Trophoblast cell (in vitro differentiated cells and primary cell): ENCODE results near the gene TGFB1.
"Not testable (repeated sequence)": the region's sequence is repeated elsewhere in the genome, so short reads cannot be mapped to it uniquely, and the experiment has no call there.

Source experiments
- DNase-seq, 2 donors: peaks; one replicate each; pipeline ENCODE4 v3.0.0-alpha.2; 2016
- H2AFZ ChIP-seq: 2 replicates; pipeline ENCODE4 v1.6.1; 2013; ENCODE audit warnings: low read length, moderate library complexity, mild to moderate bottlenecking; ENCODE audit not compliant: insufficient read depth, poor library complexity
- H2AK5ac ChIP-seq: 2 replicates; pipeline ENCODE4 v1.6.1; 2013; ENCODE audit warnings: mild to moderate bottlenecking, low read length
- H2BK120ac ChIP-seq: 2 replicates; pipeline ENCODE4 v1.6.1; 2013; ENCODE audit warnings: low read length, mild to moderate bottlenecking, moderate library complexity; ENCODE audit not compliant: insufficient read depth, poor library complexity
- H2BK12ac ChIP-seq: 2 replicates; pipeline ENCODE4 v1.6.1; 2013; ENCODE audit warnings: mild to moderate bottlenecking, low read length, moderate library complexity
- H2BK5ac ChIP-seq: 2 replicates; pipeline ENCODE4 v1.6.1; 2013; ENCODE audit warnings: low read length, low read depth, moderate library complexity, mild to moderate bottlenecking; ENCODE audit not compliant: poor library complexity
- H3K14ac ChIP-seq: 2 replicates; pipeline ENCODE4 v1.6.1; 2013; ENCODE audit warnings: mild to moderate bottlenecking, low read length
- H3K18ac ChIP-seq: 2 replicates; pipeline ENCODE4 v1.6.1; 2013; ENCODE audit warnings: mild to moderate bottlenecking, low read length
- H3K23ac ChIP-seq: 2 replicates; pipeline ENCODE4 v1.6.1; 2013; ENCODE audit warnings: low read length
- H3K27ac ChIP-seq: 2 replicates; pipeline ENCODE4 v1.5.1; 2013; ENCODE audit warnings: low read depth, mild to moderate bottlenecking, inconsistent platforms, low read length, moderate library complexity
- H3K27me3 ChIP-seq: 2 replicates; pipeline ENCODE4 v1.6.1; 2013; ENCODE audit warnings: inconsistent platforms, mild to moderate bottlenecking, low read length, moderate library complexity; ENCODE audit not compliant: insufficient read depth
- H3K36me3 ChIP-seq, 2 experiments: 1 replicate in 1 of 2; 2 replicates in 1 of 2; pipeline ENCODE4 v1.6.1; 2013; ENCODE audit warnings: low read length in 2 of 2, mild to moderate bottlenecking in 2 of 2, moderate library complexity in 1 of 2; ENCODE audit not compliant: insufficient read depth in 2 of 2, control insufficient read depth in 1 of 2
- H3K4ac ChIP-seq: 2 replicates; pipeline ENCODE4 v1.6.1; 2013; ENCODE audit warnings: low read depth, mild to moderate bottlenecking, low read length, moderate library complexity
- H3K4me1 ChIP-seq, 2 experiments: 1 replicate in 1 of 2; 2 replicates in 1 of 2; pipeline ENCODE4 v1.6.1; 2013; ENCODE audit warnings: low read length in 2 of 2, mild to moderate bottlenecking in 2 of 2, moderate library complexity in 1 of 2; ENCODE audit not compliant: insufficient read depth in 2 of 2, control insufficient read depth in 1 of 2
- H3K4me2 ChIP-seq: 2 replicates; pipeline ENCODE4 v1.6.1; 2013; ENCODE audit warnings: inconsistent platforms, mild to moderate bottlenecking, low read length, moderate library complexity
- H3K4me3 ChIP-seq: 2 replicates; pipeline ENCODE4 v1.5.1; 2013; ENCODE audit warnings: mild to moderate bottlenecking, low read depth, low read length, inconsistent platforms
- H3K79me1 ChIP-seq: one replicate; pipeline ENCODE4 v1.6.1; 2013; ENCODE audit warnings: low read length
- H3K79me2 ChIP-seq: 2 replicates; pipeline ENCODE4 v1.6.1; 2013; ENCODE audit warnings: low read length, mild to moderate bottlenecking; ENCODE audit not compliant: control insufficient read depth, insufficient read depth, poor library complexity
- H3K9ac ChIP-seq: 2 replicates; pipeline ENCODE4 v1.6.1; 2013; ENCODE audit warnings: mild to moderate bottlenecking, low read length
- H3K9me3 ChIP-seq: 2 replicates; pipeline ENCODE4 v1.6.1; 2013; ENCODE audit warnings: low read depth, mild to moderate bottlenecking, control low read depth, inconsistent platforms, low read length; ENCODE audit not compliant: insufficient read depth
- H4K12ac ChIP-seq: 2 replicates; pipeline ENCODE4 v1.6.1; 2013; ENCODE audit warnings: low read depth, mild to moderate bottlenecking, low read length, moderate library complexity
- H4K8ac ChIP-seq: 2 replicates; pipeline ENCODE4 v1.6.1; 2013; ENCODE audit warnings: low read depth, mild to moderate bottlenecking, low read length, moderate library complexity
- H4K91ac ChIP-seq: one replicate; pipeline ENCODE4 v1.6.1; 2013; ENCODE audit warnings: low read depth, mild to moderate bottlenecking, low read length, moderate library complexity
- WGBS: extraction: QIAGEN DNeasy Blood & Tissue Kit; methylation state at CpG from one replicate; pipeline ENCODE4 v1.1.7; 2013; ENCODE audit warnings: missing lambda C conversion rate; ENCODE audit not compliant: insufficient read length, insufficient coverage; ENCODE audit errors: extremely low coverage; 5-methylcytosine and 5-hydroxymethylcytosine counted together

TGFB1 gene

DNA sequence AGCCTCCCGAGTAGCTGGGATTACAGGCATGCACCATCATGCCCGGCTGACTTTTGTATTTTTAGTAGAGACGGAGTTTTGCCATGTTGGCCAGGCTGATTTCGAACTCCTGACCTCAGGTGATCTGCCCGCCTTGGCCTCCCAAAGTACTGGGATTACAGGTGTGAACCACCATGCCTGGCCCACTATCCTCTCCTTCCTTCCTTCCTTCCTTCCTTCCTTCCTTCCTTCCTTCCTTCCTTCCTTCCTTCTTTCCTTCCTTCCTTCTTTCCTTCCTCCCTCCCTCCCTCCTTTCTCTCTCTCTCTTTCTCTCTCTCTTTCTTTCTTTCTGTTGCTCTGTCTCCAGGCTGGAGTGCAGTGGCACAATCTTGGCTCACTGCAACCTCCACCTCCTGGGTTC is 17.4 kb upstream of the TGFB1 start:
- not testable (repeated sequence) for H3K9ac ChIP-seq, H2BK120ac ChIP-seq, H3K4ac ChIP-seq, H3K27ac ChIP-seq, H2BK12ac ChIP-seq, H3K27me3 ChIP-seq, H3K79me2 ChIP-seq, H2AK5ac ChIP-seq, H3K23ac ChIP-seq, H2BK5ac ChIP-seq, H3K18ac ChIP-seq, H3K4me2 ChIP-seq, DNase-seq, H3K79me1 ChIP-seq, H3K36me3 ChIP-seq, H3K14ac ChIP-seq, H3K4me3 ChIP-seq, H3K9me3 ChIP-seq, H4K12ac ChIP-seq, H4K8ac ChIP-seq, H2AFZ ChIP-seq, H4K91ac ChIP-seq, H3K4me1 ChIP-seq
- WGBS, result no CpG with 5 or more reads among the region's 5 CpGs

DNA sequence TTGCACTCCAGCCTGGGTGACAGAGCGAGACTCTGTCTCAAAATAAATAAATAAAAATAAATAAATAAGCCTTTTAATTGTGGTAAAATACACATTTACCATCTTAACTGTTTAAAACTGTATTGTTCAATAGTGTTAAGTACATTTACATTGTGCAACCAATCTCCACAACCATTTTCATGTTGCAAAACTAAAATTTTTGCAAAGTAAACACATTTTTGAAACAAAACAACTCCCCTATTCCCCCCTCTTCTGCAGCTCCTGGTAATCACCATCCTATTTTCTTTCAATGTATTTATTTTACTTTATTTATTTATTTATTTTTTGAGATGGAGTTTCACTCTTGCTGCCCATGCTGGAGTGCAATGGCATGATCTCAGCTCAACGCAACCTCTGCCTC is 16.0 kb upstream of the TGFB1 start:
- Histone ChIP-seq H2BK120ac (no peak overlapping the region), H2BK12ac (no peak overlapping the region), H3K79me1 (no peaks in the 10 kb centered on the region), H3K4me2 (no peak overlapping the region), H3K27me3 (no peaks in the 10 kb centered on the region), H3K9ac (no peak overlapping the region), H3K4me3 (no peak overlapping the region), H2AK5ac (no peak overlapping the region), H3K4ac (no peak overlapping the region), H4K12ac (no peak overlapping the region), H4K8ac (no peak overlapping the region), H3K9me3 (peaks cover 1% of the 10 kb centered on the region), H4K91ac (no peak overlapping the region), H2AFZ (no peak overlapping the region), H3K18ac (no peak overlapping the region), H3K14ac (no peak overlapping the region), H3K36me3 (no peaks in the 10 kb centered on the region), H2BK5ac (no peak overlapping the region), H3K4me1 (peaks cover 0 to 1% of the 10 kb centered on the region in 2 experiments), H3K23ac (no peak overlapping the region), H3K27ac (no peak overlapping the region), H3K79me2 (no peaks in the 10 kb centered on the region)
- whole genome bisulfite sequencing, result no CpG with 5 or more reads among the region's 2 CpGs
- no peak for DNase-seq

DNA sequence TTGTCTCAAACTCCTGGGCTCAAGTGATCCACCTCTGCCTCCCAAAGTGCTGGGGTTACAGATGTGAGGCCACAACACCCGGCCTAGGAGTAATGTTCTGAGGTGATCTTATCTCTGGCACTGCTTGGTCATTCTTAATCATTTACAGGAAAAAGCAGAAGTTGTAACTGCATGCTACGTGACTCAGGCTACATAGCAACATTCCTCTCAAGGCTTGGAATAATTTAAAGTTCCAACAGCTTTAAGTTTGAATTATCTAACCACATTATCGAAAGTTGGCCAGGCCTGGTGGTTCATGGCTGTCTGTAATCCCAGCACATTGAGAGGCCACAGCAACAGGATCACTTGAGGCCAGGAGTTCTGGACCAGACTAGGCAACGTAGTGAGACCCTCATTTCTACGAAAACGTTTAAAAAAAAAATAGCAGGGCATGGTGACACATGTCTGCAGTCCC is 14.2 kb upstream of the TGFB1 start:
- DNase-seq, result peak; percentile 81 to 93
- no peak overlapping the region for H3K18ac ChIP-seq

DNA sequence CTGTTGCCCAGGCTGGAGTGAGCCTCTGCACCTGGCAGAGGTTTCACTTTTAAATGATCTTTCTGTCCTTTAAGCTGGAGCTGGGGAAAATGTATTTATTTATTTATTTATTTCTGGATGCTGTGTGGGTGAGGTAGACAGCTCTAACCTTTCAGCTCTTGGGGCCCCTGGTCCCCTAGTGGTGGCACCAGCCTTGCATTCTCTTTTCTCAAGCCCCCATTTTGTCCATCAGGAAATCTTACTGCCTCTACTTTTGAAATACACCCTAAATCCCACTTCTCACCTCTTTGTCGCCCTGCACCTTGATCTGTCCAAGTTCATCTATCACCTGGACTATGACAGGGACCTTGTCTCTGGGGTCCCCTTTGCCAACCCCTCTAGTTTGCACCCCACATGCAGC is 12.4 kb upstream of the TGFB1 start:
- peaks cover 8% of the 10 kb centered on the region for H3K79me1 ChIP-seq
- no peaks in the 10 kb centered on the region for H3K36me3 ChIP-seq
- no peak overlapping the region for H3K14ac ChIP-seq
- H3K4me1 ChIP-seq, result peaks cover 4 to 6% of the 10 kb centered on the region in 2 experiments
- WGBS, result no CpG with 5 or more reads among the region's 1 CpG
- no peak overlapping the region for H4K12ac ChIP-seq
- H3K4me2 ChIP-seq, result no peak overlapping the region
- H3K4ac ChIP-seq, result no peak overlapping the region
- peaks cover 2% of the 10 kb centered on the region for H3K79me2 ChIP-seq
- no peak overlapping the region for H2BK5ac ChIP-seq
- H2BK12ac ChIP-seq, result no peak overlapping the region
- no peak overlapping the region for H2BK120ac ChIP-seq
- H3K4me3 ChIP-seq, result no peak overlapping the region
- H3K27ac ChIP-seq, result no peak overlapping the region
- H3K18ac ChIP-seq, result no peak overlapping the region
- H2AFZ ChIP-seq, result no peak overlapping the region
- H3K23ac ChIP-seq, result no peak overlapping the region
- H3K9ac ChIP-seq, result no peak overlapping the region
- no peaks in the 10 kb centered on the region for H3K9me3 ChIP-seq
- DNase-seq, result no peak
- H4K8ac ChIP-seq, result no peak overlapping the region
- H2AK5ac ChIP-seq, result no peak overlapping the region
- no peaks in the 10 kb centered on the region for H3K27me3 ChIP-seq
- no peak overlapping the region for H4K91ac ChIP-seq

More for the DNA sequence above, 14.2 kb upstream of the TGFB1 start:
- H4K12ac ChIP-seq, result no peak overlapping the region
- no peaks in the 10 kb centered on the region for H3K9me3 ChIP-seq
- H3K23ac ChIP-seq, result no peak overlapping the region
- no peak overlapping the region for H2BK5ac ChIP-seq
- no peak overlapping the region for H3K4ac ChIP-seq
- H3K4me2 ChIP-seq, result no peak overlapping the region
- no peak overlapping the region for H3K14ac ChIP-seq
- H3K79me2 ChIP-seq, result peaks cover 2% of the 10 kb centered on the region
- no peak overlapping the region for H3K9ac ChIP-seq
- peaks cover 8% of the 10 kb centered on the region for H3K79me1 ChIP-seq
- peaks cover 4 to 6% of the 10 kb centered on the region in 2 experiments for H3K4me1 ChIP-seq
- no peak overlapping the region for H2AK5ac ChIP-seq
- WGBS, result no CpG with 5 or more reads among the region's 6 CpGs
- H3K27ac ChIP-seq, result no peak overlapping the region
- no peaks in the 10 kb centered on the region for H3K36me3 ChIP-seq
- H4K8ac ChIP-seq, result no peak overlapping the region
- no peak overlapping the region for H2BK12ac ChIP-seq
- no peak overlapping the region for H2AFZ ChIP-seq
- no peak overlapping the region for H3K4me3 ChIP-seq
- no peaks in the 10 kb centered on the region for H3K27me3 ChIP-seq
- no peak overlapping the region for H2BK120ac ChIP-seq
- peak overlapping the region; percentile 61 for H4K91ac ChIP-seq
